ENCODE data around the gene MZF1.
"Not testable (repeated sequence)": the region's sequence is repeated elsewhere in the genome, so short reads cannot be mapped to it uniquely, and the experiment has no call there.

The MZF1 gene

DNA sequence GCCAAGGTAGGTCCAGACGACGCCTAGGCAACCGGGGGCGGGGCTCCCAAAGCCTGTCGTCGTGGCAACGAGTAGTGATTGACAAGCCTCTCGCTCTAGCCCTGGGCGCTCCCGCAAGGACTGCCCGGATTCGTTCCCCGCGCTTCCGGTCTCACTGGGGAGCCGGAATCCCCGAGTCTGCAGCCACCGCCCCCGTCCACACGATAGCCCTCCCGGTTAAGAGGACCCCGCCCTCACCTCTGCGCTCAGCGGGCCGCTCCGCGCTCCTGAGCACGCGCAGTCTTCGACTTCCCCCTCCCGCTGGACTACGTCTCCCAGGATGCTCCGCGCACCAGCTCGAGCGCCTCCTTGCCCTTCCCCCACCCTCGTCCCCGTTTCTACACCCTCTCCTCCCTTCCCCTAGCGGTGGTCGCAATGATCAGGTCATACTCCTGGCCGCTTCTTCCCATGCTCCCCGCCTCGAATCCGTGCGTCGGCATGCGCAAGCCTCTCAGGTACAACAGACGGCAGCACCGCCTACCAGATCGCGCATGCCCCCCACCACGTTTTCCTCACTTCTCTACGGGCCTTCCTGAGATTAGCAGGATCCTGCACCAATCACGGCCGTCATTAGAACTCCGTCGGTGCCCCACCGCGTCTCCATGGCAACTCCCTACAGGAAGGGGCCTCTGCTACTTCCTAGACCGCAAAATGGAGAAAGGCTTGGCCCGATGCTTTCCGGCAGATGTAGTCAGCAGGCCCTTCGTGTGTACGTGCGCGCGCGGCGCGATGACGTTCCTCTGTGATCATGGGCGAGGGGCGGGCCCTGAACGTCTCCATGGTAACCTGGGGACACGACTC is at the start of gene MZF1:
Gene MZF1 (minus strand): TSS at position 518 of the 840 bp plus-strand sequence. CDS start 1,946 bp downstream, outside the sequence.
- H3K9ac ChIP-seq (ENCODE audit: low read depth, low read length), result peak within 1 kb of the TSS; percentile 90
- H3K36me3 ChIP-seq (ENCODE audit: control insufficient read depth, insufficient read depth, low read length), result peaks cover 28% of the 10 kb centered on the region
- no peaks in the 10 kb centered on the region for H3K9me3 ChIP-seq (ENCODE audit: control insufficient read depth, insufficient read depth, low read length)
- H3K4me1 ChIP-seq (ENCODE audit: control insufficient read depth, insufficient read depth, low read length), result peaks cover 5% of the 10 kb centered on the region; the same call in 1 of the 2 replicates
- no peaks in the 10 kb centered on the region for H3K27me3 ChIP-seq (ENCODE audit: control insufficient read depth, insufficient read depth, low read length)
- H3K27ac ChIP-seq (ENCODE audit: low read depth, low read length), result peak within 1 kb of the TSS; percentile 95
- peak within 1 kb of the TSS; percentile 75 for H3K4me3 ChIP-seq (ENCODE audit: low read depth, low read length)

DNA sequence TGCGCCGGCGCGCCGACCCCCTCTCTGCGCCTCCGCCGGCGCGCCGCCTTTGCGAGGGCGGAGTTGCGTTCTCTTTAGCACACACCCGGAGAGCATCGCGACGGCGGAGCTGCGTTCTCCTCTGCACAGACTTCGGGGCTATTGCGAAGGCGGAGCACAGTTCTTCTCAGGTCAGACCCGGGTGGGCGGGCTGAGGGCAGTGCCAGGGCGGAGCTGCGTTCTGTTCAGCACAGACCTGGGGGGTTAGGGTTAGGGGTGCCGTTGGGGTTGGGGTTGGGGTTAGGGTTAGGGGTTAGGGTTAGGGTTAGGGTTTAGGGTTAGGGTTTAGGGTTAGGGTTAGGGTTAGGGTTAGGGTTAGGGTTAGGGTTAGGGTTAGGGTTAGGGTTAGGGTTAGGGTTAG is 34.1 kb upstream of the MZF1 start:
- H3K27me3 ChIP-seq (ENCODE audit: control insufficient read depth, insufficient read depth, low read length); H3K27ac ChIP-seq (ENCODE audit: low read depth, low read length): not testable (repeated sequence)

DNA sequence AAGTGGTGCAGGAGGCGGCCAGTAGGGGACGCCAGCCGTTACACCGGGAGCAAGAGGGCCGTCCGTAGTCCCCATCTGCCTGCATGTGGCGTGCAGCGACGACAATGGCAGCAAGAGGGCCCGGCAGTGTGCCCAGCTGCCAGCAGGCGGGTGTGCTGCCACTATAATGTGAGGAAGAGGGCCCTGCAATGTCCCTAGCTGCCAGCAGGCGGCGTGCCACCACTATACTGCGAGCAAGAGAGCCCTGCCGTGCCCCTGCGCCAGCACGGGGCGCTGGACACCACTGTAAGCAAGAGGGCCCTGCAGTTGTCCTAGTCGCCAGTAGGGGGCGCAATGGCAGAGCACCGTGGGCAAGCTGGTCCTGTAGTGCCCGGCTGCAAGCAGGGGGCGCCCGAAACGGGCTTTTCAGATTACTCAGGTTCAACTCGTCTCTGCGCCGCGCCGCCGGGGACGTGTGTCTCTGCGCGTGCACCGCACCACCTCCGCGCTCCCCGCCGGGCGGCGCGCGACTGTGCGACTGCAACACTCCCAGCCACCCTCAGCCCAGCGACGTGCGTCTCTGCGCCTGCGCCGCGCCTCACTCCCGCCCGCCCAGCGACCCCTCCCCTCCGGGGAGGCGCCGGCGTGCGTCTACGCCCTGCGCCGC is 33.2 kb upstream of the MZF1 start:
- not testable (repeated sequence) for H3K9me3 ChIP-seq (ENCODE audit: control insufficient read depth, insufficient read depth, low read length); H3K4me3 ChIP-seq (ENCODE audit: low read depth, low read length); H3K27me3 ChIP-seq (ENCODE audit: control insufficient read depth, insufficient read depth, low read length)

More for the DNA sequence above, 34.1 kb upstream of the MZF1 start:
- not testable (repeated sequence) for H3K9me3 ChIP-seq (ENCODE audit: control insufficient read depth, insufficient read depth, low read length); H3K4me3 ChIP-seq (ENCODE audit: low read depth, low read length); H3K4me1 ChIP-seq (ENCODE audit: control insufficient read depth, insufficient read depth, low read length); H3K9ac ChIP-seq (ENCODE audit: low read depth, low read length); H3K36me3 ChIP-seq (ENCODE audit: control insufficient read depth, insufficient read depth, low read length)

DNA sequence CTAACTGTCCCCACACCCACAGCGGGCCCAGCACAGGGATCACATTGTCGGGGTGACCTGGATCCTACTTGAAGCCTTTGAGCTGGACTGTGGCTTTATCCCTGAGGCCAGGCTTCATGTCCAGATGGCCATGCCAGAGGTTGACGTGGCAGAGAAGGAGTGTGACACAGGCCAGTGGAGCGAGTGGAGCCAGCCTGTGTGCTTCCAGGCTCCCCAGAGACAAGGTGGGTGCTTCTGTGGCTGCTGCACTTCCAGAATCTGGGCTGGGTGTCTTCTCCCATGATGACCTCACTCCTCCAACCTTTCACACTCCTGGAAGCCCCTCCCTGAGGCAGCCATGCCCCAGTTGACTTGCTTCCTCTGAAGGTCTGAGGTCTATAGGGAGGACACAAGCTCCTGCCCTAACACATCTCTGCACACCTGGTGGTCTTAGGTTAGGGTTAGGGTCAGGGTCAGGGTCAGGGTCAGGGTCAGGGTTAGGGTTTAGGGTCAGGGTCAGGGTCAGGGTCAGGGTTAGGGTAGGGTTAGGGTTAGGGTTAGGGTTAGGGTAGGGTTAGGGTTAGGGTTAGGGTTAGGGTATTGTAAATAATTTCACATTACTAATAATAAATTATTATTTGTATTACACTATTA is 13.1 kb upstream of the MZF1 start:
- Histone ChIP-seq H3K9ac (ENCODE audit: low read depth, low read length) (no peak overlapping the region), H3K36me3 (ENCODE audit: control insufficient read depth, insufficient read depth, low read length) (peaks cover 12% of the 10 kb centered on the region; the same call in 1 of the 2 replicates), H3K27ac (ENCODE audit: low read depth, low read length) (no peak overlapping the region), H3K4me3 (ENCODE audit: low read depth, low read length) (no peak overlapping the region), H3K27me3 (ENCODE audit: control insufficient read depth, insufficient read depth, low read length) (no peaks in the 10 kb centered on the region), H3K9me3 (ENCODE audit: control insufficient read depth, insufficient read depth, low read length) (no peaks in the 10 kb centered on the region), H3K4me1 (ENCODE audit: control insufficient read depth, insufficient read depth, low read length) (no peaks in the 10 kb centered on the region)

More for the DNA sequence above, 33.2 kb upstream of the MZF1 start:
- not testable (repeated sequence) for H3K9ac ChIP-seq (ENCODE audit: low read depth, low read length); H3K4me1 ChIP-seq (ENCODE audit: control insufficient read depth, insufficient read depth, low read length); H3K36me3 ChIP-seq (ENCODE audit: control insufficient read depth, insufficient read depth, low read length); H3K27ac ChIP-seq (ENCODE audit: low read depth, low read length)

DNA sequence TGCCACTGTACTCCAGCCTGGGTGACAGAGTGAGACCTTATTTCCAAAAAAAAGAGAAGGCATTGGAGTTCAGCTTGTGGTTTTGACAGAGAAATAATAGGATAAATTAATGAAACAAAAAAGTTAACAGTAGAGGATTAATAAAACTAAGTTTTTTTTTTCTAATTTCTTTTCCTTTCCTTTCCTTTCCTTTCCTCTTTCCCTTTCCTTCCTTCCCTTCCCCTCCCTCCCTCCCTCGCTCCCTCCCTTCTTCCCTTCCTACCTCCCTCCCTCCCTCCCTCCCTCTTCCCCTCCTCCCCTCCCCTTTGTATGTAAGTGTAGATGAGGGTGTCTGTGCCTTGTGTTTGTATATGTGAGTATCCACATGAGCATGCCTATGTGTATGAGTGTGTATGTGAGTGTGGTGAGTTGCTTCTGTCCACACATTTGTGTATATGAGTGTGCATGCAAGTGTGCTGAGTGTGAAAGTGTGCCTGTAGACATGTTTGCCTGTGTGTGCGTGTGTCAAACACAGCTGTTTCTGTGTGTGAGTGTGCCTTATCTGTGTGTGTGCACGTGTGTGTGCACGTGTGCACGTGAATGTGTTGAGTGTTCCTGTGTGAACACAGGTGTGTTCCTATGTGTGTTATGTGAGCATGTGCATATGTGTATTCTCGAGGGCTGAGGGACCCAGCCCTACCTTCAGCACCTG is 12.5 kb upstream of the MZF1 start:
- no peaks in the 10 kb centered on the region for H3K9me3 ChIP-seq (ENCODE audit: control insufficient read depth, insufficient read depth, low read length)
- H3K4me3 ChIP-seq (ENCODE audit: low read depth, low read length), result no peak overlapping the region
- H3K36me3 ChIP-seq (ENCODE audit: control insufficient read depth, insufficient read depth, low read length), result peaks cover 12% of the 10 kb centered on the region; the same call in 1 of the 2 replicates
- H3K9ac ChIP-seq (ENCODE audit: low read depth, low read length), result no peak overlapping the region
- H3K27ac ChIP-seq (ENCODE audit: low read depth, low read length), result no peak overlapping the region
- H3K4me1 ChIP-seq (ENCODE audit: control insufficient read depth, insufficient read depth, low read length), result peaks cover 3% of the 10 kb centered on the region
- no peaks in the 10 kb centered on the region for H3K27me3 ChIP-seq (ENCODE audit: control insufficient read depth, insufficient read depth, low read length)

DNA sequence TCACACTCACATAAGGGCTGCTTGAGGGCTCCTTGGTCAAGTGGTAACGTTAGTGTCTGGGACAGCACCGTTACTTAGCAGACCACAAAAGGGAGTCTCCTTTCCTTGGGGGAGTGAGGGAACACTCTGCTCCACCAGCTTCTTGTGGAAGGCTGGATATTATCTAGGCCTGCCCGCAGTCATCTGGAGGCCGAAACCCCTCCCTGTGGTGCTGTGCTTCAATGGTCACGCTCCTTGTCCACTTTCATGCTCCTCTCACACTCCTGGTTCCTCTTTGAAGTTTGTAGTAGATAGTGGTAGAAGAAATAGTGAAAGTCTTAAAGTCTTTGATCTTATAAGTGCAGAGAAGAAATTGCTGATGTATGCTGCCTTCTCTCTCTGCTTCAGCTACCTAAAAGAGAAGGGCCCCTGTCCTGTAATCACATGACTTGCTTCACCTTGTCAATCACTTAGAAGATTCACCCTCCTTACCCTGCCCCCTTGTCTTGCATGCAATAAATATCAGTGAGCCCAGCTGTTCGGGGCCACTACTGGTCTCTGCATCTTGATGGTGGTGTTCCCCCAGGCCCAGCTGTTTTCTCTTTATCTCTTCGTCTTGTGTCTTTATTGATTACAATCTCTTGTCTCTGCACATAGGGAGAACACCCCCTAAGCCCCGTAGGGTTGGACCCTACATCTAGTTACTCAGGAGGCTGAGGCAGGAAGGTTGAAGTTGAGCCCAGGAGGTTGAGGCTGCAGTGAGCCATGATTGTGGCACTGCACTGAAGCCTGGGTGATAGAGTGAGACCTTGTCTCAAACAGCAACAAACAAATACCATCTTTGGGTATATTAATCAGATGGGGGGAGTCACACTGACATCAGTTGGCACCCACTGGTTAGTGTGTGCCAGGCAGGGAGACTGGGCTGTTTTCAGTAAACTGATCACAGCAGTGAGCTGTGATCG is 11.6 kb upstream of the MZF1 start:
- Histone ChIP-seq H3K27me3 (ENCODE audit: control insufficient read depth, insufficient read depth, low read length) (no peaks in the 10 kb centered on the region), H3K9me3 (ENCODE audit: control insufficient read depth, insufficient read depth, low read length) (no peaks in the 10 kb centered on the region), H3K27ac (ENCODE audit: low read depth, low read length) (no peak overlapping the region), H3K36me3 (ENCODE audit: control insufficient read depth, insufficient read depth, low read length) (peaks cover 12% of the 10 kb centered on the region; the same call in 1 of the 2 replicates), H3K4me3 (ENCODE audit: low read depth, low read length) (no peak overlapping the region), H3K9ac (ENCODE audit: low read depth, low read length) (no peak overlapping the region), H3K4me1 (ENCODE audit: control insufficient read depth, insufficient read depth, low read length) (peaks cover 3% of the 10 kb centered on the region)

DNA sequence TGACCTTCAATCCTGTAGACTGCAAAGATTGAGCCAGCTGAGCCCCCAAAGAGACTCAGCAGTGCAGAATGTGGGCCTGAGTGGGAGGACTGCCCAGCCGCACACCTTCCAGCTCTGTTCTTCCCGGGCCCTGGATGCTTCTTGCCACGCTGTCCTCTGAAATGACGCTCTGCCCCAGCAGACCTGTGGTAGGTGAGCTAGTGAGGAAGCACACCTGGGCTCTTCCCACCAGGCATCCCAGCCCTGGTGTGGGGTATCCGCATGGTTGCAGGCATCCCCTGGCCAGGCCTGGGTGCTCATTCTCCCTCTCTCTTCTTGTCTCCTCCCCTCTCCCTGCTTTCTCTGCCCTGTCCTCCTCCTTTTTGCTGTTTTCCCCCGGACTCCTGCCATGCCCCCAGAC is 9.8 kb upstream of the MZF1 start:
- Histone ChIP-seq H3K9ac (ENCODE audit: low read depth, low read length) (no peak overlapping the region), H3K4me1 (ENCODE audit: control insufficient read depth, insufficient read depth, low read length) (peaks cover 3% of the 10 kb centered on the region), H3K9me3 (ENCODE audit: control insufficient read depth, insufficient read depth, low read length) (no peaks in the 10 kb centered on the region), H3K27me3 (ENCODE audit: control insufficient read depth, insufficient read depth, low read length) (no peaks in the 10 kb centered on the region), H3K4me3 (ENCODE audit: low read depth, low read length) (no peak overlapping the region), H3K27ac (ENCODE audit: low read depth, low read length) (no peak overlapping the region), H3K36me3 (ENCODE audit: control insufficient read depth, insufficient read depth, low read length) (peaks cover 12% of the 10 kb centered on the region; the same call in 1 of the 2 replicates)

DNA sequence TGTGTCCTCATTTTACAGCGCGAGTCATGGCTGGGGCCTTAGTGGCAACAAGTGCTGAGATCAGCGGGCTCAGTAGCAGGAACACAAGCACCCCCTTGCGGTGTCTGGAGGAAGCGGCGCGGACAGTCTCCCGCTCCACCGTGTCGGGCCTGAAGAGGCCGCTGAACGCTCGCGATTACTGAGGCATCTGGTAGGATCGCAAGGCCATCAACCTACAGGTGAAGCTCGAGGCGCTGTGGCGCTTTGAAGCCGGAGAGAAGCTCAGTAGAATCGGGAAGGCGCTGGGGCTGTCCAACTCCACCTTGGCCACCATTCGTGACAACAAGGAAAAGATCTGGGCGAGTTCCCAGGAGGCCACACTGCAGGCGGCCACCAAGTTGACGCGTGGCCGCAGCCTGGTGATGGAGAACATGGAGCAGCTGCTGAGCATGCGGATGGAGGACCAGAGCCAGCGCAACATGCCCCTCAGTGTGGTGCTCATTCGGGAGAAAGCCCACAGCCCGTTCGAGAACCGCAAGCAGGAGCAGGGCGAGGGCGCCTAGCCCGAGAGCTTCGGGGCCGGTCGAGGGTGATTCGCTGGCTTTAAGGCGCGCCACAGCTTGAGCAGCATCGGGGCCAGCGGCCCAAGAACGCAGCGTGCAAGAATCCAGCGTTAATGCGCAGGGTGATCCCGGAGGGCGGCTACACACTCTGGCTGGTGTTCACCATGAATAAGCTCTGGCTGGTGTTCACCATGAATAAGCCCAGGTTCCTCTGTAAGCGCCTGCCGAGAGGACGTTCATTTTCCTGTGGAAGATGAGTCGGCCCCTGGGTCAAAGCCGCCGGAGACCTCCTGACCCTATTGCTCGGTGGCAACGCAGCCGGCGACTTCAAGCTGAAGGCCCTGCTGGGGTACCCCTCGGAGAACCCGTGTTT is 8.3 kb upstream of the MZF1 start:
- peaks cover 3% of the 10 kb centered on the region for H3K4me1 ChIP-seq (ENCODE audit: control insufficient read depth, insufficient read depth, low read length)
- no peak overlapping the region for H3K9ac ChIP-seq (ENCODE audit: low read depth, low read length)
- peak overlapping the region; percentile 64 for H3K27ac ChIP-seq (ENCODE audit: low read depth, low read length)
- H3K36me3 ChIP-seq (ENCODE audit: control insufficient read depth, insufficient read depth, low read length), result peaks cover 12% of the 10 kb centered on the region; the same call in 1 of the 2 replicates
- no peak overlapping the region for H3K4me3 ChIP-seq (ENCODE audit: low read depth, low read length)
- H3K9me3 ChIP-seq (ENCODE audit: control insufficient read depth, insufficient read depth, low read length), result no peaks in the 10 kb centered on the region
- H3K27me3 ChIP-seq (ENCODE audit: control insufficient read depth, insufficient read depth, low read length), result no peaks in the 10 kb centered on the region

DNA sequence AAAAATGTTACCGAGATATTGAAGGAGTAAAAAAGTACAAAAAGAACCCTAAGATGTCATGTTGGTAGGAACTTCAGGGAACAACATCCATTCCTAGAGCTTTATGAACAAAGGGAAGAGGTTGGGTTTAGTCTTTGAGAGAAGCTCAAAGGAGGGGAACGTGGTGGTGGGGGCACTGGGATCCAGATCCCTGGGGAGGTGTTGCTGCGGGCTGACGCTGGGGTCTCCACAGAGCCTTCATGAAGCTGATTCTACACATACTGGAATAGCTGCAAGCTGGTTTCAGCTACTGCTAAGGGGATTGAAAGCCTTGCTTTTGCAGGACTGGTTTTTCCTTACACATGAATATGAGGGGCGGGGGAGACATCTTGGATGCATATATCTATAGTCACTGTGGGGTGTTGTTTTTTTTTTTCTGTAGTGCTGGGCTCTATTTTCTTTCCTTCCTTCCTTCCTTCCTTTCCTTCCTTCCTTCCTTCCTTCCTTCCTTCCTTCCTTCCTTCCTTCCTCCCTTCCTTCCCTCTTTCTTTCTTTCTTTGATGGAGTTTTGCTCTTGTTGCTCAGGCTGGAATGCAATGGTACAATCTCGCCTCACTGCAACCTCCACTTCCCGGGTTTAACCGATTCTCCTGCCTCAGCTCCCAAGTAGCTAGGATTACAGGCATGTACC is 6.5 kb upstream of the MZF1 start:
- Histone ChIP-seq H3K27me3 (ENCODE audit: control insufficient read depth, insufficient read depth, low read length) (no peaks in the 10 kb centered on the region), H3K27ac (ENCODE audit: low read depth, low read length) (no peak overlapping the region), H3K36me3 (ENCODE audit: control insufficient read depth, insufficient read depth, low read length) (peaks cover 12% of the 10 kb centered on the region; the same call in 1 of the 2 replicates), H3K4me1 (ENCODE audit: control insufficient read depth, insufficient read depth, low read length) (peaks cover 3% of the 10 kb centered on the region), H3K4me3 (ENCODE audit: low read depth, low read length) (no peak overlapping the region), H3K9ac (ENCODE audit: low read depth, low read length) (no peak overlapping the region), H3K9me3 (ENCODE audit: control insufficient read depth, insufficient read depth, low read length) (no peaks in the 10 kb centered on the region)
